ENCODE data around the gene NFKBIB. TPM values are rescaled to one million over a fixed set of nuclear protein-coding genes. Genes with fewer than 3 reads are reported as not detected.

The NFKBIB gene
- total and polyA plus RNA-seq, 2 of the 8 experiments (the other 6 are each of a cell fraction or from before 2014, with no cell fraction given), result 37.3 to 44.1 TPM

DNA sequence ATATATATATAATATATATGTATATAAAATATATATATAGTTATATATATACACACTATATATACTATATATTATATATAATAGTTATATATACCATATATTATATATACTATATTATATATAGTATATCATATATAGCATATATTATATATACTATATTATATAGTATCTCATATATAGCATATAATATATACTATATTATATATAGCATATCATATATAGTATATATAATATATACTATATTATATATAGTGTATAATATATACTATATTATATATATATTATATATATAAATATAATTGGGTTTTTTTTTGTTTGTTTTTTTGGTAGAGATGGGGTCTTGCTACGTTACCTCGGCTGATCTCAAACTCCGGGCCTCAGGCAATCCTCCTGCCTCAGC is 38.4 kb upstream of the NFKBIB start:
- no peak overlapping the region for H3K4me2 ChIP-seq (ENCODE audit: insufficient read depth in 1 of 2, low read depth in 2 of 2, low read length in 2 of 2)
- H4K8ac ChIP-seq (ENCODE audit: extremely low read depth, insufficient read depth, low read length), result no peak overlapping the region
- no peak overlapping the region for H2BK12ac ChIP-seq (ENCODE audit: low read depth, low read length)
- no peak overlapping the region for H2BK5ac ChIP-seq (ENCODE audit: low read depth, low read length)
- no peak overlapping the region for H4K5ac ChIP-seq (ENCODE audit: insufficient read length, low read depth, low read length)
- H3K9me3 ChIP-seq (ENCODE audit: insufficient read depth in 2 of 2, low read depth in 1 of 2, low read length in 1 of 2), result peaks cover 0 to 2% of the 10 kb centered on the region in 2 experiments; a peak in 1 of 4 replicates
- no peak overlapping the region for H2BK20ac ChIP-seq (ENCODE audit: low read length)
- no peak overlapping the region for H2BK15ac ChIP-seq (ENCODE audit: low read length)
- no peak overlapping the region for H2AFZ ChIP-seq (ENCODE audit: low read length)
- H3K79me2 ChIP-seq (ENCODE audit: control insufficient read depth in 1 of 2, insufficient read depth in 2 of 2, low read length in 2 of 2), result no peaks in the 10 kb centered on the region
- no peaks in the 10 kb centered on the region; a peak in 1 of 7 replicates for H3K27me3 ChIP-seq (replicated peaks in 1 of 4; ENCODE audit: control insufficient read depth in 3 of 4, extremely low read depth in 1 of 4, insufficient read depth in 3 of 4, low read length in 3 of 4)
- no peak overlapping the region for H3K27ac ChIP-seq (ENCODE audit: low read depth, low read length)
- H2BK120ac ChIP-seq (replicated peaks; ENCODE audit: low read depth, low read length), result no peak overlapping the region
- H3K79me1 ChIP-seq (ENCODE audit: low read depth, low read length), result no peaks in the 10 kb centered on the region
- H3K36me3 ChIP-seq (ENCODE audit: control insufficient read depth in 2 of 4, insufficient read depth in 4 of 4, low read length in 3 of 4), result no peaks in the 10 kb centered on the region
- H4K91ac ChIP-seq (replicated peaks; ENCODE audit: insufficient read length, low read length), result no peak overlapping the region
- no peak overlapping the region for H3K18ac ChIP-seq (ENCODE audit: extremely low read depth, low read length)
- FAIRE-seq, result no peak
- H2AK5ac ChIP-seq (ENCODE audit: low read depth, low read length), result no peak overlapping the region
- H3K4me1 ChIP-seq (replicated peaks in 1 of 4; ENCODE audit: control insufficient read depth in 3 of 4, insufficient read depth in 4 of 4, low read length in 3 of 4), result no peaks in the 10 kb centered on the region
- H4K20me1 ChIP-seq (replicated peaks in 1 of 2; ENCODE audit: control insufficient read depth in 1 of 2, insufficient read depth in 2 of 2, low read length in 2 of 2), result no peaks in the 10 kb centered on the region
- no peak overlapping the region for H3K4me3 ChIP-seq (ENCODE audit: extremely low read depth in 1 of 4, insufficient read depth in 2 of 4, low read depth in 3 of 4, low read length in 4 of 4)
- ChIA-PET CTCF (ENCODE audit: partially characterized antibody) (interaction anchor here (0.9 to 1.6 kb wide), 3 partner anchors 7 to 26 kb away, joined by 3 to 7 read pairs (median 3); partner anchors contain the start of gene HNRNPL), POLR2A (ENCODE audit: partially characterized antibody) (interaction anchor here (0.6 to 4.1 kb wide), 6 partner anchors 8 to 109 kb away, joined by 3 to 14 read pairs (median 3); partner anchors contain the start of genes HNRNPL, MRPS12 and SARS2)
- DNase-seq (ENCODE audit: low read depth in 1 of 2, low spot score in 2 of 2), result no peak
- H3K23ac ChIP-seq (ENCODE audit: insufficient read length), result no peak overlapping the region
- H3K23me2 ChIP-seq (ENCODE audit: low read depth, low read length), result no peaks in the 10 kb centered on the region; the same call in 1 of the 2 replicates
- WGBS, 2 experiments (ENCODE audit: extremely low coverage in 1 of 2, insufficient coverage in 1 of 2, insufficient read length in 1 of 2, insufficient replicate concordance in 2 of 2, low coverage in 1 of 2, low lambda C conversion rate in 2 of 2, missing lambda C conversion rate in 1 of 2), result 93% methylated on average over 3 of the region's 3 CpGs; no CpG with 5 or more reads in 1 of the 2 experiments
- H3K9ac ChIP-seq (replicated peaks in 1 of 4; ENCODE audit: extremely low read depth in 1 of 4, low read depth in 3 of 4, low read length in 3 of 4), result no peak overlapping the region
- no peak overlapping the region for H3K56ac ChIP-seq (replicated peaks; ENCODE audit: insufficient read length, low read depth, low read length)
- H3K4ac ChIP-seq (replicated peaks; ENCODE audit: insufficient read length, low read depth, low read length), result no peak overlapping the region
- H3K14ac ChIP-seq (ENCODE audit: insufficient read length), result no peak overlapping the region
- no peak for TF ChIP-seq SP2 (IDR thresholded peaks at IDR 0.05; ENCODE audit: low read length)
- TF ChIP-seq RFX5 (IDR thresholded peaks at IDR 0.05; ENCODE audit: borderline replicate concordance, low read depth, low read length), result no peak
- no peak for TF ChIP-seq SIX5 (IDR thresholded peaks at IDR 0.05; ENCODE audit: low read depth, low read length)
- TF ChIP-seq, protein P1, sequence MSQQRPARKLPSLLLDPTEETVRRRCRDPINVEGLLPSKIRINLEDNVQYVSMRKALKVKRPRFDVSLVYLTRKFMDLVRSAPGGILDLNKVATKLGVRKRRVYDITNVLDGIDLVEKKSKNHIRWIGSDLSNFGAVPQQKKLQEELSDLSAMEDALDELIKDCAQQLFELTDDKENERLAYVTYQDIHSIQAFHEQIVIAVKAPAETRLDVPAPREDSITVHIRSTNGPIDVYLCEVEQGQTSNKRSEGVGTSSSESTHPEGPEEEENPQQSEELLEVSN (IDR thresholded peaks at IDR 0.05), result no peak
- TF ChIP-seq ASH2L (IDR thresholded peaks at IDR 0.05; ENCODE audit: low read length), result no peak
- TF ChIP-seq, protein P2, sequence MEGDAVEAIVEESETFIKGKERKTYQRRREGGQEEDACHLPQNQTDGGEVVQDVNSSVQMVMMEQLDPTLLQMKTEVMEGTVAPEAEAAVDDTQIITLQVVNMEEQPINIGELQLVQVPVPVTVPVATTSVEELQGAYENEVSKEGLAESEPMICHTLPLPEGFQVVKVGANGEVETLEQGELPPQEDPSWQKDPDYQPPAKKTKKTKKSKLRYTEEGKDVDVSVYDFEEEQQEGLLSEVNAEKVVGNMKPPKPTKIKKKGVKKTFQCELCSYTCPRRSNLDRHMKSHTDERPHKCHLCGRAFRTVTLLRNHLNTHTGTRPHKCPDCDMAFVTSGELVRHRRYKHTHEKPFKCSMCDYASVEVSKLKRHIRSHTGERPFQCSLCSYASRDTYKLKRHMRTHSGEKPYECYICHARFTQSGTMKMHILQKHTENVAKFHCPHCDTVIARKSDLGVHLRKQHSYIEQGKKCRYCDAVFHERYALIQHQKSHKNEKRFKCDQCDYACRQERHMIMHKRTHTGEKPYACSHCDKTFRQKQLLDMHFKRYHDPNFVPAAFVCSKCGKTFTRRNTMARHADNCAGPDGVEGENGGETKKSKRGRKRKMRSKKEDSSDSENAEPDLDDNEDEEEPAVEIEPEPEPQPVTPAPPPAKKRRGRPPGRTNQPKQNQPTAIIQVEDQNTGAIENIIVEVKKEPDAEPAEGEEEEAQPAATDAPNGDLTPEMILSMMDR (IDR thresholded peaks at IDR 0.05; ENCODE audit: control extremely low read depth in 1 of 3, insufficient read depth in 1 of 3, low read depth in 1 of 3, low read length in 3 of 3), result no peak
- TF ChIP-seq, protein P3, sequence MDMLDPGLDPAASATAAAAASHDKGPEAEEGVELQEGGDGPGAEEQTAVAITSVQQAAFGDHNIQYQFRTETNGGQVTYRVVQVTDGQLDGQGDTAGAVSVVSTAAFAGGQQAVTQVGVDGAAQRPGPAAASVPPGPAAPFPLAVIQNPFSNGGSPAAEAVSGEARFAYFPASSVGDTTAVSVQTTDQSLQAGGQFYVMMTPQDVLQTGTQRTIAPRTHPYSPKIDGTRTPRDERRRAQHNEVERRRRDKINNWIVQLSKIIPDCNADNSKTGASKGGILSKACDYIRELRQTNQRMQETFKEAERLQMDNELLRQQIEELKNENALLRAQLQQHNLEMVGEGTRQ (IDR thresholded peaks at IDR 0.05; ENCODE audit: low read length), result no peak
- no peak for TF ChIP-seq POU5F1 (IDR thresholded peaks at IDR 0.05; ENCODE audit: low read depth, low read length)
- TF ChIP-seq HDAC2 (IDR thresholded peaks at IDR 0.05; ENCODE audit: borderline replicate concordance in 1 of 2, low read depth in 2 of 2, low read length in 2 of 2), result no peak

Measured in H1 (cell line).